Neural progenitor cell (in vitro differentiated cells): ENCODE results near the gene INTS11. TPM values are rescaled to one million over a fixed set of nuclear protein-coding genes. Genes with fewer than 3 reads are reported as not detected.
A peak's percentile ranks its signal among the peaks of the same experiment; 100 is the strongest.

Experiments used
- DNase-seq: peaks from one replicate; pipeline ENCODE4 v3.0.0-alpha.2; 2016; ENCODE audit warnings: low spot score
- H2AFZ ChIP-seq: fragments of 200-600 bp; sonication (generic); replicated peaks from 2 replicates; pipeline ENCODE4 v1.6.1; 2016; ENCODE audit warnings: antibody characterized with exemption
- H3F3A ChIP-seq: fragments of 200-600 bp; sonication (generic); 2 replicates; pipeline ENCODE4 v1.6.1; 2016; ENCODE audit warnings: antibody characterized with exemption, low read depth
- H3K27ac ChIP-seq: fragments of 200-600 bp; sonication (generic); 2 replicates; pipeline ENCODE4 v1.5.1; 2016; ENCODE audit warnings: mild to moderate bottlenecking
- H3K27me3 ChIP-seq: fragments of 200-600 bp; sonication (generic); 2 replicates; pipeline ENCODE4 v1.6.1; 2016; ENCODE audit warnings: mild to moderate bottlenecking, moderate library complexity
- H3K36me3 ChIP-seq: fragments of 200-600 bp; sonication (generic); 2 replicates; pipeline ENCODE4 v1.5.1; 2016
- H3K4me1 ChIP-seq: fragments of 200-600 bp; sonication (generic); 2 replicates; pipeline ENCODE4 v1.6.1; 2016; ENCODE audit warnings: mixed run types
- H3K4me2 ChIP-seq: fragments of 200-600 bp; sonication (generic); 2 replicates; pipeline ENCODE4 v1.6.1; 2016
- H3K4me3 ChIP-seq: fragments of 200-600 bp; sonication (generic); 2 replicates; pipeline ENCODE4 v1.5.1; 2016
- H3K79me2 ChIP-seq: fragments of 200-600 bp; sonication (generic); 2 replicates; pipeline ENCODE4 v1.6.1; 2016; ENCODE audit warnings: low read depth
- H3K9ac ChIP-seq: fragments of 200-600 bp; sonication (generic); 2 replicates; pipeline ENCODE4 v1.6.1; 2016
- H3K9me3 ChIP-seq: fragments of 200-600 bp; sonication (generic); 2 replicates; pipeline ENCODE4 v1.5.1; 2016; ENCODE audit warnings: low read depth
- H4K20me1 ChIP-seq: fragments of 200-600 bp; sonication (generic); 2 replicates; pipeline ENCODE4 v1.6.1; 2016; ENCODE audit warnings: low read depth
- H3K27ac Mint-ChIP-seq: 3 replicates; pipeline ENCODE4 v1.8.0; 2021; ENCODE audit warnings: mixed read lengths
- H3K27me3 Mint-ChIP-seq: 2 replicates; pipeline ENCODE4 v1.8.0; 2022; ENCODE audit warnings: low read depth, mild to moderate bottlenecking, inconsistent platforms, moderate library complexity, mixed read lengths; ENCODE audit not compliant: insufficient read depth
- H3K36me3 Mint-ChIP-seq: 3 replicates; pipeline ENCODE4 v1.8.0; 2021; ENCODE audit warnings: mixed read lengths
- H3K4me1 Mint-ChIP-seq: 3 replicates; pipeline ENCODE4 v1.8.0; 2021; ENCODE audit warnings: mixed read lengths
- H3K4me3 Mint-ChIP-seq: 3 replicates; pipeline ENCODE4 v1.8.0; 2021; ENCODE audit warnings: mild to moderate bottlenecking, moderate library complexity, mixed read lengths
- H3K9me3 Mint-ChIP-seq: 3 replicates; pipeline ENCODE4 v1.8.0; 2020; ENCODE audit warnings: mixed read lengths
- CTCF ChIP-seq: fragments of 200-600 bp; sonication (generic); IDR thresholded peaks from 2 replicates; pipeline ENCODE4 v1.5.1; 2017; ENCODE audit warnings: antibody characterized with exemption, mild to moderate bottlenecking
- EZH2 ChIP-seq: fragments of 200-600 bp; sonication (generic); IDR thresholded peaks from 2 replicates; pipeline ENCODE4 v1.6.1; 2017; ENCODE audit warnings: antibody characterized with exemption, mild to moderate bottlenecking, moderate library complexity
- EZH2phosphoT487 ChIP-seq: fragments of 200-600 bp; sonication (generic); IDR thresholded peaks from 2 replicates; pipeline ENCODE4 v1.6.1; 2017; ENCODE audit warnings: antibody characterized with exemption
- total RNA-seq: library from RNA; depleted of rRNA; stranded (reverse); fragments of >200 nt; gene quantifications from 2 replicates; pipeline ENCODE4 v1.2.3, GENCODE V29; 2015; ENCODE audit warnings: low replicate concordance

INTS11 gene
- total RNA-seq, 1 donor from 2014 or later, result 62.4 TPM

- DNase-seq, result peak; percentile 44
- Histone ChIP-seq H3K27me3 (peaks cover 10% of the 10 kb centered on the region), H3K9ac (no peak overlapping the region), H3K4me3 (no peak overlapping the region), H3K36me3 (no peaks in the 10 kb centered on the region), H2AFZ (no peak overlapping the region), H3K79me2 (peaks cover 5% of the 10 kb centered on the region), H4K20me1 (peaks cover 56% of the 10 kb centered on the region), H3K4me2 (peak overlapping the region; percentile 64), H3K27ac (no peak overlapping the region), H3F3A (peaks cover 24% of the 10 kb centered on the region), H3K9me3 (no peaks in the 10 kb centered on the region), H3K4me1 (peaks cover 37% of the 10 kb centered on the region)
- Mint-ChIP-seq H3K9me3 (no peaks in the 10 kb centered on the region), H3K4me3 (peak overlapping the region; percentile 94), H3K36me3 (no peaks in the 10 kb centered on the region), H3K27me3 (peaks cover 4% of the 10 kb centered on the region), H3K27ac (no peak overlapping the region), H3K4me1 (peaks cover 18% of the 10 kb centered on the region)
- TF ChIP-seq EZH2phosphoT487 (no peak), EZH2 (no peak), CTCF (no peak)
Observed at GRCh38 chr1:1305300-1306069, 19.0 kb downstream of the INTS11 start.

GRCh38 chr1:1304331-1305299, 19.8 kb downstream of the INTS11 start:
- no peak overlapping the region for H3K4me3 ChIP-seq
- peak overlapping the region; percentile 76 for H3K4me3 Mint-ChIP-seq
- peaks cover 5% of the 10 kb centered on the region for H3K79me2 ChIP-seq
- no peak overlapping the region for H3K27ac ChIP-seq
- no peaks in the 10 kb centered on the region for H3K36me3 Mint-ChIP-seq
- peaks cover 21% of the 10 kb centered on the region for H3F3A ChIP-seq
- no peak overlapping the region for H3K27ac Mint-ChIP-seq
- H3K27me3 Mint-ChIP-seq, result peaks cover 4% of the 10 kb centered on the region
- no peak overlapping the region for H2AFZ ChIP-seq
- no peak overlapping the region for H3K9ac ChIP-seq
- peaks cover 36% of the 10 kb centered on the region for H3K4me1 ChIP-seq
- H3K4me1 Mint-ChIP-seq, result peaks cover 18% of the 10 kb centered on the region
- no peaks in the 10 kb centered on the region for H3K9me3 ChIP-seq
- no peaks in the 10 kb centered on the region for H3K9me3 Mint-ChIP-seq
- H3K27me3 ChIP-seq, result peaks cover 10% of the 10 kb centered on the region
- TF ChIP-seq CTCF (no peak), EZH2phosphoT487 (no peak), EZH2 (no peak)
- peak; percentile 69 for DNase-seq
- H3K4me2 ChIP-seq, result peak overlapping the region; percentile 64
- no peaks in the 10 kb centered on the region for H3K36me3 ChIP-seq
- peaks cover 56% of the 10 kb centered on the region for H4K20me1 ChIP-seq

GRCh38 chr1:1303736-1304135, 20.7 kb downstream of the INTS11 start:
- Mint-ChIP-seq H3K9me3 (no peaks in the 10 kb centered on the region), H3K4me3 (no peak overlapping the region), H3K4me1 (peaks cover 18% of the 10 kb centered on the region)

More at GRCh38 chr1:1303736-1304135, 20.7 kb downstream of the INTS11 start:
- Histone ChIP-seq H3K9ac (no peak overlapping the region), H3K4me1 (peaks cover 27% of the 10 kb centered on the region), H3K36me3 (no peaks in the 10 kb centered on the region), H4K20me1 (peaks cover 56% of the 10 kb centered on the region), H3K79me2 (peaks cover 5% of the 10 kb centered on the region), H3K27ac (no peak overlapping the region), H3K9me3 (no peaks in the 10 kb centered on the region), H3K27me3 (peaks cover 1% of the 10 kb centered on the region), H2AFZ (no peak overlapping the region), H3K4me3 (no peak overlapping the region), H3F3A (peaks cover 13% of the 10 kb centered on the region), H3K4me2 (no peak overlapping the region)
- DNase-seq, result no peak
- H3K27ac Mint-ChIP-seq, result no peak overlapping the region
- H3K27me3 Mint-ChIP-seq, result peaks cover 4% of the 10 kb centered on the region
- H3K36me3 Mint-ChIP-seq, result no peaks in the 10 kb centered on the region
- TF ChIP-seq EZH2phosphoT487 (no peak), CTCF (no peak), EZH2 (no peak)
